GM12892 (cell line): ENCODE results near the gene TPD52L1.

ENCODE experiments used
- POLR2A ChIP-seq: IDR thresholded peaks from 2 replicates; pipeline ENCODE4 v1.6.1; 2011; ENCODE audit warnings: low read depth, low read length, control low read depth
- POLR2AphosphoS5 ChIP-seq: IDR thresholded peaks from 2 replicates; pipeline ENCODE4 v1.6.1; 2011; ENCODE audit warnings: low read depth, low read length, control low read depth
- TAF1 ChIP-seq: IDR thresholded peaks from 2 replicates; pipeline ENCODE4 v1.6.1; 2011; ENCODE audit warnings: low read depth, mild to moderate bottlenecking, control low read depth, low read length, borderline replicate concordance

- TF ChIP-seq POLR2A, result no peak
- no peak for TF ChIP-seq POLR2AphosphoS5
- TF ChIP-seq TAF1, result no peak
Measured at GRCh38 chr6:125116710-125117109, 36.9 kb upstream of the TPD52L1 start.
